Measurements from ENCODE around the gene NFASC. TPM values are rescaled to one million over a fixed set of nuclear protein-coding genes. Genes with fewer than 3 reads are reported as not detected.

NFASC gene
- total and polyA plus RNA-seq, 9 of the 15 experiments (the other 6 are each of a cell fraction or from before 2014, with no cell fraction given), result 0.03 to 0.16 (median 0.06) TPM; not detected in 6

GRCh38 chr1:204904228-204904810 lies 33.7 kb downstream of the NFASC start (continued):
- TF ChIP-seq NR1H2 (CRISPR knock-in tag; IDR thresholded peaks at IDR 0.05), result no peak
- peak; percentile 51 for TF ChIP-seq MAFF (IDR thresholded peaks at IDR 0.05; ENCODE audit: low read length)
- no peak for TF ChIP-seq ZNF133 (CRISPR knock-in tag; IDR thresholded peaks at IDR 0.05)
- TF ChIP-seq U2AF1 (optimal IDR thresholded peaks at IDR 0.05; ENCODE audit: low read depth, low read length), result no peak
- TF ChIP-seq C11orf30 (IDR thresholded peaks at IDR 0.05; ENCODE audit: low read depth), result peak; percentile 76
- no peak for TF ChIP-seq POLR2AphosphoS5 (IDR thresholded peaks at IDR 0.05; ENCODE audit: control insufficient read depth, insufficient read depth, low read depth, low read length)
- TF ChIP-seq XRCC3 (IDR thresholded peaks at IDR 0.05), result no peak
- TF ChIP-seq PKNOX1 (IDR thresholded peaks at IDR 0.05), result no peak
- TF ChIP-seq ZNF316 (IDR thresholded peaks at IDR 0.05), result peak; percentile 83
- TF ChIP-seq, protein P1, sequence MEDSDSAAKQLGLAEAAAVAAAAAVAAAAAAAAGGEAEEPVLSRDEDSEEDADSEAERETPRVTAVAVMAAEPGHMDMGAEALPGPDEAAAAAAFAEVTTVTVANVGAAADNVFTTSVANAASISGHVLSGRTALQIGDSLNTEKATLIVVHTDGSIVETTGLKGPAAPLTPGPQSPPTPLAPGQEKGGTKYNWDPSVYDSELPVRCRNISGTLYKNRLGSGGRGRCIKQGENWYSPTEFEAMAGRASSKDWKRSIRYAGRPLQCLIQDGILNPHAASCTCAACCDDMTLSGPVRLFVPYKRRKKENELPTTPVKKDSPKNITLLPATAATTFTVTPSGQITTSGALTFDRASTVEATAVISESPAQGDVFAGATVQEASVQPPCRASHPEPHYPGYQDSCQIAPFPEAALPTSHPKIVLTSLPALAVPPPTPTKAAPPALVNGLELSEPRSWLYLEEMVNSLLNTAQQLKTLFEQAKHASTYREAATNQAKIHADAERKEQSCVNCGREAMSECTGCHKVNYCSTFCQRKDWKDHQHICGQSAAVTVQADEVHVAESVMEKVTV (CRISPR knock-in tag; IDR thresholded peaks at IDR 0.05), result no peak
- TF ChIP-seq FOXA3 (CRISPR knock-in tag; conservative IDR thresholded peaks at IDR 0.05 in 1 of 2, IDR thresholded peaks at IDR 0.05 in 1 of 2), result no peak
- TF ChIP-seq E2F5 (CRISPR knock-in tag; IDR thresholded peaks at IDR 0.05), result no peak
- no peak for TF ChIP-seq HMG20B (CRISPR knock-in tag; IDR thresholded peaks at IDR 0.05)
- no peak for TF ChIP-seq IFI16 (CRISPR knock-in tag; IDR thresholded peaks at IDR 0.05)
- no peak for TF ChIP-seq ZNF354B (CRISPR knock-in tag; IDR thresholded peaks at IDR 0.05)
- no peak for TF ChIP-seq NEUROD1 (IDR thresholded peaks at IDR 0.05; ENCODE audit: borderline replicate concordance, low read depth, low read length, partially characterized antibody)

Measured in K562 (cell line).